Amniotic epithelial cell (primary cell): ENCODE data around the gene CLK3.
"Not testable (repeated sequence)": the region's sequence is repeated elsewhere in the genome, so short reads cannot be mapped to it uniquely, and the experiment has no call there.

ENCODE experiments used
- DNase-seq: peaks from one replicate; pipeline ENCODE4 v3.0.0-alpha.2; 2010; ENCODE audit warnings: low read depth

Gene CLK3

DNA sequence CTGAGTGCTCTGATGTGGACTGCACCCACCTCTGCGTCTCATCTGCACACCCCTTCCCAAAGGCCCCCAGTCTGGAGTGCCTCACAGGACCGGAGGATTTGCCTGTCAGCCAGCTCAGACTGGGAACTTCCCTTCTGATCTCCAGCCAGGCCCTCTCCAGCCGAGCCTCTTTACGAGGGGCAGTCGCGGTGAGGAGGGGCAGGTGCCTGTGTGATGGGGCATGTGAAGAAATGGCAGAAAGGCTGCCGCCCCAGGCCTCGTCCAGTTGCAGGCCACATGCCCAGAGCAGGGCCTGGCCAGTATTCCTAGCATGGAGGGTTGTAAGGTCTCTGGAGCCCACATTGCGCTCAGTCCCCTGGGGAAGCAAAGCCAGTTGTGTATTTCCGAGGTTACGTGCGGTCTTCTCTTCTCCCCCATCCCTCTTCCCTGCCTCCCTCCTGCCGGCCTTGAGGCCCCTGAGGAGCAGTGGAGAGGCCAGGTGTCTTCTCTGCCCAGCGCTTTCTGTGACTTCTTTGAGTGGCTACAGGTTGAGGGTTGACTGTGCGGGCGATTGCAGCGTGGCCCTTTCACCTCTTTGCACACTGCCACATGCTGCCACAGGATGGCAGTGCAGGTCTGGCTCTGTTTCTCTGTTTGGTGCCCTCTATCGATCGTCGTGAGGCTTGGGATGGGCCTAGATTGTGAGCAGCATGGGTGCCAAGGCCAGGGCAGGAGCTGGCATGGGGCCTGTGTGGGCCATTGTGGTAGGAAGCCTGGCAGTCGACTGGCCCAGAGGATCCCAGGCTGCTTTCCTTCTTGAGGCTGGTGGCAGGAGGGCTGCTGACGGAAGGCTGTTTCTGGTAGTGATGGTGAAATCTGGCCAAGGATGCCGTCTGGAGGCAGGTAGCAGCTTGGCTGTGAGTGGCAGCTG, 5.3 kb downstream of the CLK3 start:
- peak; percentile 69 for DNase-seq

DNA sequence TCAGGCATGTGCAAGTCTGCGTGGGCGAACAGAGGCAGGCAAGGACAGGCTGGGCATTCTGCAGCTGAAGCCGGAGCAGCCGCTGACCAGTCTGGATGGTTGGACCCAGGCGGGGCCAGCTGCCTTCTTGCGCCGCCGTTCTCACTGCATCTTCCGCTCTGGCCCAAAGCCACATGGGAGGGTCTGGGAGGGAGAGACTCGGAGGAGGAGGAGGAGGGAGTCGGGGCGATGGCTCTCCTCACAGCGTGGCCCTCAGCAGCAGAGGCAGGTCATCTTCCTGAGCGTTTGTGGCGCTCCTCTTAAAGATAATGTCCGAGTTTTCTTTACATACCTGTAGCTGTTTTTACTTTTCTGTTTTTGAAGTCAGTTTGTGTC, 5.9 kb downstream of the CLK3 start:
- DNase-seq, result no peak

DNA sequence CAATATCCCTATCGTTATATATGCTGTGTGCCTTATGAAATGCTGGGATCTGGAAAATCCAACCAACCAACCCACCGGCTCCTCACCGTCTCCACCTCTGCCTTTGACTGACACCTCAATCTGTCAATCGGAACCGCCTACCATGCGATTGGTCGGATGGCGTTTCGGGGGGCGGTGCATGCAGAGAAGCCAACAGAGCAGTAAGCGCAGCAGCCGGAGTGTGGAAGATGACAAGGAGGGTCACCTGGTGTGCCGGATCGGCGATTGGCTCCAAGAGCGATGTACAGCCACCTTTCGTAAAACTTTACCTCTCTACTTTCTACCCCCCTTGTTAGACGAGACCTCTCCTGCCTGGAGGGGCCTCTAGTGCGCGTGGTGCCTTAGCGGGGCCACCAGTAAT, 6.3 kb downstream of the CLK3 start:
- DNase-seq, result no peak

DNA sequence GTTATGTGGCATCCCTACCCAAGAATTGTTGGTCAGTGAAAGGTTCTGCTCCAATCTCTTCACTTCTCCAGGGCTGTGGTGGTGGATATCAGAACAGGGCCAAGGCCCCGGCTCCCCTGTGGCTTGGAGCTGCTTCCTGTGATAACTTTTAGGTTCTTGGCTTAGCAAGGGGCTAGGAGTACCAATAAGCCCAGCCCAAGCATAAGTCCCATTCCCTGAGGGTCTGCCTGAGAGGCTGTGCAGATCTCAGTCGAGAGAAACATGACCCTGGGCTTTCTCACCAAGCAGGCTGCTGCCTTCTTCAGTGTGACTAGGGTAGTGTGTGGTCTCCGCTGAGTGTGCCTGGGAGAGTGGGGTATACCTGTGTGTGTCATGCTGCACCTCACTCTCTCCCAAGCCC, 7.1 kb downstream of the CLK3 start:
- DNase-seq, result no peak

DNA sequence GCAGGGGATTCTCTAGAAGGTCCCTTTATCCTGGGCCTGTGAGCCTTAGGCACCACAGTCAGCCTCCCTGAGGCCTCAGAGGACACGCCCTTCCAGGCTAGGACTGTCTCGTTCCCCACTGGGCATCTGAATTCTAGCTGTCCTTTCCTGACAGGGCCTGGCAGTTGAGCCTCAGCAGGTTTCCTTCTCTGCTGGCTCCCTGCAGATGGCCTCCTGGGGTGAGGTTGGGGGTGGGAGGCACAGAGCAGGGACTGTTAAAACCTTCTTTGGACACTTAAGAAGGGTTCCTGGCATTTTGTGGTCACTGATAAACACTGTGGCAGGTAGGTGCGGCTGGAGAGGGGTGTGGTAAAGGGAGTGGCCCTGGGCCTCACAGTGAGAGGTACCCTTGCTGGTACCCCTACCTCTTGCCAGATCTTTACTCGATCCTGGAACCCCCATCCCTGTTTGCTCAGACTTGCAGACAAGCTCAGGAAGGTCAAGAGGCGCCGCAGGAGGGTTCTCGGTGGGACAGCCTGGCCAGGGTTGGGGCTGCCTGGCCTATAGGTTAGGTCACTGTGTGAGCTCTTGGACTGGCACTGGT, 8.5 kb downstream of the CLK3 start:
- DNase-seq, result no peak

DNA sequence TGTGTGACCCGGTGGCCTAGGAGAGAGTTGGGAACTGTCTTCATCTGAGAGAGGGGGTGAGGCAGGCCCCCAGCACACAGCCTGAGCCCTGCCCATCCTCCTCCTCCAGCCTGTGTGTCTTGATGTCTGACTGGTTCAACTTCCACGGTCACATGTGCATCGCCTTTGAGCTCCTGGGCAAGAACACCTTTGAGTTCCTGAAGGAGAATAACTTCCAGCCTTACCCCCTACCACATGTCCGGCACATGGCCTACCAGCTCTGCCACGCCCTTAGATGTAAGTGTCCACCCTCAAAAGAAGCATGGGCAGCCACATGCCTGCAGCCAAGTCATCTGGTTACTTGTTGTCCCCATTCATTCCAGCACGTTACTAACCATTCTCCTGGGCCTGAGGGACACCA, 10.1 kb downstream of the CLK3 start:
- DNase-seq, result no peak

DNA sequence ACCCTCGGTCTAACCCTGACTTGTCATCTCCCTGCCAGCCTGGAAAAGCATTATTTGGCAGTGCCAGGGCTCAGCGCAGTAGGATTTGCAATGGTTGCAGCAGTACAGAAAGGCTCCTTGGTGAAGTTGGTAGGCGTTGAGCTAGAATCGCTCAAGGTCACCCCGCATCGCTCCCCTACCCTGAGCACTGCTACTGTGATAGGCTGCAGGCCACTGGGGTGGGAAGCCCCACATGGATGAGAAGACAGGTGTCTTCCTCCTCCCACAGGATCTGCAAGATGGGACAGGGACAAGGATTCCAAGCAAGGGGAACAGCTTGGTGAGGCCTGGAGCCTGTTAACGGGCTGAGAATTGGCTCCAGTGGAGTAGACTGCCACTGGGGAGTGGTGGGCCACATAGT, 10.7 kb downstream of the CLK3 start:
- no peak for DNase-seq

DNA sequence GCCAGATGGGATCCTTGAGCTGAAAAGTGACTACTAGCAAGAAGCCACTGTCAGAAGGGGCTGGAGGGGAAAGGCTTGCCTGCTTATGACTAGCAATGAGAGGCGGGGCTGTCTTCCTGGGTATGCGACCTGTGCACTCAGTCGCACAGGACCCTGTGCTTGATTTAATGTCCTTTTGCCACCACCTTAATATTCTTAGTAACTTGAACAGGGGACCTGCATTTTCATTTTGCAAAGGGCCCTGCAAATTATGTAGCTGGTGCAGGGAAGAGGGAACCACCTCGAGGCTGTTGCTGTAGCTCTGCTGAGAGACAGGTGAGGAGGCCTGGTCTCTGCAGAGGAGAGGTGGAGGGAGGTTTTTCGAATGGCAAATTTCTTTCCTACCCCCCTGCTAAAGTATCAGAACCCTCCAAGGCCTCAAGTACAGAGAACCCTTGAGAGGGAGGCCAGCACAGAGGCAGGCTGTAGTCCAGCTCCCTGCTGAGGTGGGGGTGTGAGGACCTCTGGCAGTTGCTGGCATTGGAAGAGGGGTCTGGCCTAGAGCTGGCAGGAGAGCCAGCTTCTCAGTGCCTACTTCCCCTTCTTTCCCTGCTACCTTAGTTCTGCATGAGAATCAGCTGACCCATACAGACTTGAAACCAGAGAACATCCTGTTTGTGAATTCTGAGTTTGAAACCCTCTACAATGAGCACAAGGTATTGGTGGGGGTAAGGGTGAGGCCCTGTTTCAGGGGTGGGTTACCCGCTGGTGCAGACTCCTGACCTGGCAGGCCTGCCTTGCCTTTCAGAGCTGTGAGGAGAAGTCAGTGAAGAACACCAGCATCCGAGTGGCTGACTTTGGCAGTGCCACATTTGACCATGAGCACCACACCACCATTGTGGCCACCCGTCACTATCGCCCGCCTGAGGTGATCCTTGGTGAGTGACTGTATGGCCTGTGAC, 11.4 kb downstream of the CLK3 start:
- no peak for DNase-seq

DNA sequence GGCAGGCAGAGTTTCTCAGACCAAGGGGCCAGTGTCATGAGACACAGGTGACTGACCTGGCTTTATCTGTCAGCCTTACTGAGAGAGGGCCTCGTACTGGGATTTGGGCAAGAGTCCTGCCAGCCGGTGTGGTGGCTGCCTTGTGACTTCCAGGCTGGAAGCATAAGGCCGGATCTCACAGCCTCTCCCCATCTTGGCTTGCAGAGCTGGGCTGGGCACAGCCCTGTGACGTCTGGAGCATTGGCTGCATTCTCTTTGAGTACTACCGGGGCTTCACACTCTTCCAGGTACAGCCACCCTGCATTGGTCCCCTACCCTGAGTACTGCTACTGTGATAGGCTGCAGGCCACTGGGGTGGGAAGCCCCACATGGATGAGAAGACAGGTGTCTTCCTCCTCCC, 12.1 kb downstream of the CLK3 start:
- no peak for DNase-seq

DNA sequence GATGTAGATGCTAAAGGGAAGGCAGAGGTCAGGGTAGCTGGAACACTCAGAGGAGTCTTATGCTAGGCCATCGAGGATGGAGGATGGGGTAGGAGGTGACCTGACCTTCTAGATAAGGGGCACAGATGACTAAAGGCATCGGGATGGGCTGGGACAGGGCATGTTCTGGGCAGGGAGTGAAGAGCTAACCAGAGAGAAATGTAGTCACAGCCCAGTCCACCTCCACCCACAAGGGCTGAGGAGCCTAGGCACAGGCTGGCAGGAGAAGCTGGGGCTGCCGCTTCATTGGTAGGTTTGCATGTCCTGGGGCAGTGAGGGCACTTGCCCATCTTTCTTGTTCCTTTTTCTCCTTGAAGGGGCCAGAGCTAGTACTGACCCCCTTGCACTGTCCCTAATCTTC, 12.6 kb downstream of the CLK3 start:
- no peak for DNase-seq

DNA sequence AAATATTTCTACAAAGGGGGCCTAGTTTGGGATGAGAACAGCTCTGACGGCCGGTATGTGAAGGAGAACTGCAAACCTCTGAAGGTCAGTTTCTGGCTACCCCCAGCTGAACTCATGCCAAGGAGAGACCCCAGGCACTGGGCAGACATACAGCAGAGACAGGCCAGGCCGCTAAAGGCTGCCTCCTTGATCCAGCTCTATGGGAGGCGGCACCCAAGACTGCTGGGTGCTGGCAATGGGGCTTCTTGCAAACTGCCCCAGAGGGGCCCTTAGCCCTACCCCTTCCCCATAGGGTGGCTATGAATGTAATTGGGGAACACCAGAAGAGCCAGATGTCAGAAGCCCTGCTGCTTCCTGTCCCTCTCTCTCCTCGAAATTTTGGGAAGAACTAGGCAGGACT, 13.3 kb downstream of the CLK3 start:
- DNase-seq, result no peak

DNA sequence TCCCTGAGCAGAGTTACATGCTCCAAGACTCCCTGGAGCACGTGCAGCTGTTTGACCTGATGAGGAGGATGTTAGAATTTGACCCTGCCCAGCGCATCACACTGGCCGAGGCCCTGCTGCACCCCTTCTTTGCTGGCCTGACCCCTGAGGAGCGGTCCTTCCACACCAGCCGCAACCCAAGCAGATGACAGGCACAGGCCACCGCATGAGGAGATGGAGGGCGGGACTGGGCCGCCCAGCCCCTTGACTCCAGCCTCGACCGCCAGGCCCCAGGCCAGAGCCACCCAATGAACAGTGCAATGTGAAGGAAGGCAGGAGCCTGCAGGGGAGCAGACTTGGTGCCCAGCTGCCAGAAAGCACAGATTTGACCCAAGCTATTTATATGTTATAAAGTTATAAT, 14.1 kb downstream of the CLK3 start:
- DNase-seq, result not testable (repeated sequence)

DNA sequence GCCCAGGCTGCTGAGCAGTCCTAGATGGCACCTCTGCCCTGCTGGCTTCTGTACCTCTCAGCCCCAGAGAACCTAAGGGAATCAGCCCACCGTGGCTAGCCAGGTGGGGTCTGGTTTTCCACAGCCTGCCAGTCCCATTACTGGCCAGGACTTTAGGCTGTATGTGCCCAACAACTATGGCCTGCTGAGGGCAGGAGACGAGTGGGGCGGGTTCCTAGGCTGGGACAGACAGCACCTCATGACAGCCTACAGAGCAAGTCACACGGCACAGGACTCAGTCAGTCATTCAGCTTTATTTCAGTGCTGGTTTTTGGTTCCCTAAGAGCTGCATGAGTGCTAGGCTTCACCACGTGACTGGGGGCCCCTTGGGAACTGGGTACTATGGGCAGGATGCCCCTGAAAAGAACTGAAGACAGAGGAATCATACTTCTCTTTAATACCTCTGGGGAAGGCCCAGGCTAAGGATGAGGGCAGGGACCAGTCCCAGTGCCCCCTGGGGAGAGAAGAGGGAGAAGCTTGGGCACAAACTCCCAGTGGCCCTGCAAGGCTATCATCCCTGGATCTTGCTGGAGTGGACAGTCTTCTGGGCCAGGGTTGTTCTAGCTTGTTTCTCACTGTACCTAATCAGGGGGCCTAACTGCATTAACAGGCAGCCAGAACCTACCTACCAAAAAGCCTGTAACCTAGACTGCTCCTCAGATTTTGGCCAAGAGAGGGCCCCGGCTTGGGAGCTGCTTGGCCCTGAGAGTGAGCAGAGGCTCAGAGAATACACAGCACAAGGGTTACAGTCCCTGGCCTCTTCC, 14.8 kb downstream of the CLK3 start:
- no peak for DNase-seq

DNA sequence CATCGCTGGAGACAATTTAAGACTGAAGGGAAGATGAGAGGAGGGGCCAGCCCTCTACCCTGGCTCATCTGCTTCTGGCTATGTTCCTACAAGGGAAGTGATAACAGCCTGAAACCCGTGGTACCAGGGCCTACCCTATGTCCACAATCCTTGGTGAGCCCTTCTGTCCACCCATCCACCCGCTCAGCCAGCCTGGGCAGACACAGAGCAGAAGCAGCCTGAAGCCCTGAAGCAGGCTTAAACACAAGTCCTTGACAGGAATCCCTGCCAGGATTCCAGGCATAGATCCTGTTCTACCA, 15.4 kb downstream of the CLK3 start:
- DNase-seq, result no peak

DNA sequence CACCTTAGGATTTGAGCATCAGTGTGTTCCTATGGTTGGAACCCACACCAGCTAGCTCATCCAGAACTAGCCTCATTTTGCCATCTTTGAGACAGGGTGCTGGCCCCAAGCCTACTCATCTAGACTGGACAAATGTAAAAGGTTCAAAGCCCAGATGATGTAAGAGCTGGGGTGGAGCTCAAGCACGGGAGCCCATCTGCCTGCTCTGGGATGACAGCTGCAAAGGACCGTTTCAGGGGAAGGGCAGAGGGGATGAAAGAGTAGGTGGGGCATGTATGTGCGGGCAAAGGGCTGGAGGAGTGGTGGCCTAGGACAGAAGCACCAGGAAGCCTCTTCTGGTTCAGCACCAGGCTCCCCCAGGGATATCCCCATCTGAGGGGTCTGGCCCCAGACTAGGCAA, 15.8 kb downstream of the CLK3 start:
- DNase-seq, result no peak

DNA sequence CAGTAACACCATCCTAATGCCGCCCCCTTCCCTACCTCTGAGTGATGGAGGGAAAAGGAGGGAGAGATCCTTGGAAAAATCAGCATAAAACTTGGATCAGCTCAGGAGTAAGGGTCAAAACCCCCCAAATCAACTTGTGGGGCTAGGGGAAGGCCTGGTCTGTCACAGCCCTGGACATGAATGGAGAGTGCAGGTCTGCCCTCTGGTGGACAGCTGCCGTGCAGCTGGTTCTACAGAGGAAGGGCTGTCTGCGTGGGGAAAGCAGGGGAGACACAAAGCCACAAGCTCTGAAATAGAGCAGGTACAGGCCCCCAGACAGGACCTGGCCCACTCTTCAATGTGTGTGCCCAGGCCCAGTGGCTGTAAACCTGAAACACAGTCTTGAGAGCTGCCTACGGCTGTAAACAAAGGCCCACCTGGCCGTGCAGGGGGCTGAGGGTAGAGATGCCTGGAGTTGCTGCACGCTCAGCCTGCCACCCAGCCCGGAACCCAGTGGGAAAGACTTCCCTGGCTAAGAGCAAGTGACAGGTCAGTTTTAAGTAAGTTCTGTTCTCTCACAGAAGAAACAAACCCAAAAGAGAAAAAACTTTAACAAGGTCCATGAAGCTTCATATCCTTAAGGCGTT, 16.4 kb downstream of the CLK3 start:
- DNase-seq, result peak; percentile 37

DNA sequence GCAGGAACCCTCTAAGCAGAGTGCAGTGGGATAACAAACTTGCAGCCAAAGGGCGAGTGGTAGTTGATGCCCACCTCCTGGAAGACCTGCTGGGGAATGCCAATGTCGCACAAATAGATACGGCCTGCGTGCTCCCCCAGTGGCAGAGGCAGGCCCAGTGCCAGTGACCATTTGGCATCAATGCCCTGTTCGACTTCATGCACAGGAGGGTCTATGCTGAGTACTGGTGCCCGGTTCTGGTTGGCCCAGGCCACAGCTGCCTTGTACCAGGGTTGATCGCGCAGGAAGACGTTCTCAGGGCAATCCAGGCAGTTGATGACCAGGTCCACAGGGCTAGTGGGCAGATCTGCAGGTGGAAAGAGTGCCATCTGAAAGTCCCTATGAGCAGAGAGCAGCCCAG, 17.0 kb downstream of the CLK3 start:
- no peak for DNase-seq

DNA sequence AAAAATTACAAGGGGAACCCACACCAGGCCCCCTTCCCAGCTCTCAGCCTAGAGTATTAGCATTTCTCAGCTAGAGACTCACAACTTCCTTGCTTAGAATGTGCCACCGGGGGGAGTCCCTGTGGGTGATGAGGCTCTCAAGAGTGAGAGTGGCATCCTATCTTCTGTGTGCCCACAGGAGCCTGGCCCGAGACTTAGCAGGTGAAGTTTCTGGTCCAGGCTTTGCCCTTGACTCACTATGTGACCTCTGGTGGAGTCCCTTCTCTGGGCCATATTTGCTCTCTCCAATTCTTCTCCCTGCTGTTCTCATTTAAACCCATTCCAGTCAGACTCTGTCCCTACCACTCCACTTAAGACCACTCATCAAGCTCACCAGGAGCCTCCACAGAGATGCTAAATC, 18.1 kb downstream of the CLK3 start:
- no peak for DNase-seq

DNA sequence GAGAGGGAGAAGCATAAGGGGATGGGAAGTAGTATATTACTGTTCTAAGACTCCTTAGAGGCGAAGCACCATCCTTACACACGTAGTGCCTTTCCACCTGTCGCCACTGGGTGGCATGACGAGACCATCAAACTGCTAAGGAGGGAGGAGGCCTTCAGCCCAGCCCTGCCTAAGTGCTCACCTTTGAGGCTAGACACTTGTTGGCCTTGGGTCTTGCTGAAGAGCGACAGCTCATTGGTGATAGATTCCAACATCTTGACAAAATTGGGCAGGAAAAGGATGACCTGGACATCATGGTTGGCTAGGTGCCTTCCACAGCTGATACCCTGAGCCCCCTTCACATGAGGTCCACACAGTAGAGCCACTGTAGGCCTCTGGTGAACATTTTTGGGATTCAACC, 19.6 kb downstream of the CLK3 start:
- peak; percentile 53 for DNase-seq

DNA sequence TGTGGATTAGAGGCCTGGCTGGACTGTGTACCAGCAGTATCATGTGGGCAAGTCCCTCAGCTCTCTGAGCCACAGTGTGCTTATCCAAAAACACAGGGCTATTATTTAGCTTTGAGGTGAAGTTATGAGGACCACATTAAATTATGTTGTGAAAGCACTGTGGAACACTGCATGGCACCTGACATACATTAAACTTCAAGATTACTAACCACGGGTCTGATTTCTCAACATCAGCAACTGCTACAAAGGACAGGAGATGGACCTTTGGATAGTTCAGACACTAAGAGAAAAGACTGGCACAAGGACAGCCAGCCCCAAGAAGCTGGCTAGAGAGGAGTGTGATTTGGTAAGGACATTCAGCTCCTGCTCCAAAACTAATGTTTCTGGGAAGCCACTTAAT, 21.3 kb downstream of the CLK3 start:
- DNase-seq, result peak; percentile 42

DNA sequence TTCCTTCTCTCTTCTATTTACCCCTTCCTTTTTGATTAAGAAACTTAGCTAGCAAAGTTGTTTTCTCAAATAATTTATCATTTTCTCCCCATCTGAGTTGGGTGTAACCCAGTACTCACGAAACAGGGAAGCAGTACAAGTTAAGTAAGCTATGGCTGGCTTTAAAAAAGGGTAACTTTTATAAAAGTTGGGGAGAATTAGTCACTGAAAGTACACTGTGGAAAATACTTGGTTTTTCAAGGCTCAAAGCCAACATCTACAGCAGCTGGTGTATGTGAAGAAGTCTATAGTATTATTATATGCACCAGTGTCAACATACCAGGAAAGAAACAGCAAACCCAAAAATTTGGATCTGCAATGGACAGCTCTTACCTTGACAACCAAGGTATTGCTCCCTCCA, 25.5 kb downstream of the CLK3 start:
- DNase-seq, result no peak

DNA sequence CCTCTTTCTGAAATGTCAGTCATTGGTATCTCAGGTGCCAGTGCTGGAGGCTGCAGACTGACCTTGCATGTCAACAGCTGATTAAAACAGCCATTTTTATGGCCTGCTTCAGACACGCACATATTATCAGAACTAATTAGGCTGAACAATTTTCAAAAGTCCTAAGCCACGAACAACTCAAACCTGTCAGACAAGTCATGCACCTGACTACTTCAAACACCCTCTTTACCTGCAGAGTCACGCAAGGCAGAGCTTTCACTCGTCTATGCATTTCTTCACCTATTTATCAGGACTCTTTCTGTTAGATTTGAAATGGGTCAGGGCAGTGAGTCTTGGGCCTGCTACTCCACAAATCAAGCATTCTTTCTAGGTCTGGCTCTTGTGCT, 26.7 kb downstream of the CLK3 start:
- DNase-seq, result no peak
